GM18907 (cell line): ENCODE results near the gene KLHL20.
"Not testable (repeated sequence)": the region's sequence is repeated elsewhere in the genome, so short reads cannot be mapped to it uniquely, and the experiment has no call there.

Source experiments
- ATAC-seq: cut with Tn5 transposase; IDR thresholded peaks from one replicate; pipeline ENCODE4 v1.9.1; 2021; ENCODE audit warnings: mild to moderate bottlenecking, moderate library complexity; ENCODE audit not compliant: unreplicated experiment

KLHL20 gene

GRCh38 chr1:173714759-173715537, at the start of gene KLHL20:
KLHL20 (plus strand) TSS chr1:173714981; CDS start chr1:173716044, 1,063 bp downstream.
- ATAC-seq: peak; percentile 95

GRCh38 chr1:173666646-173667045, 48.1 kb upstream of the KLHL20 start:
- ATAC-seq: no peak

- ATAC-seq: no peak
Observed at GRCh38 chr1:173669491-173669941, 45.3 kb upstream of the KLHL20 start, which contains the start of gene ANKRD45. ANKRD45 (minus strand) TSS chr1:173669851; CDS start chr1:173659418, 10,433 bp downstream.

GRCh38 chr1:173674496-173674895, 40.3 kb upstream of the KLHL20 start:
- not testable (repeated sequence) for ATAC-seq

- ATAC-seq: not testable (repeated sequence)
Observed at GRCh38 chr1:173680152-173680551, 34.6 kb upstream of the KLHL20 start.

GRCh38 chr1:173682184-173682583, 32.6 kb upstream of the KLHL20 start:
- no peak for ATAC-seq

- ATAC-seq: not testable (repeated sequence)
Observed at GRCh38 chr1:173683838-173684237, 30.9 kb upstream of the KLHL20 start.

GRCh38 chr1:173685121-173685520, 29.7 kb upstream of the KLHL20 start:
- ATAC-seq: not testable (repeated sequence)

- ATAC-seq: no peak
Observed at GRCh38 chr1:173688300-173688699, 26.5 kb upstream of the KLHL20 start.

- no peak for ATAC-seq
Observed at GRCh38 chr1:173693238-173693637, 21.5 kb upstream of the KLHL20 start.

GRCh38 chr1:173701299-173701698, 13.5 kb upstream of the KLHL20 start:
- not testable (repeated sequence) for ATAC-seq

- ATAC-seq: no peak
Observed at GRCh38 chr1:173702736-173703135, 12.0 kb upstream of the KLHL20 start.

- ATAC-seq: no peak
Observed at GRCh38 chr1:173705117-173705516, 9.7 kb upstream of the KLHL20 start.

GRCh38 chr1:173708787-173709186, 6.0 kb upstream of the KLHL20 start:
- ATAC-seq: no peak

- ATAC-seq: no peak
Observed at GRCh38 chr1:173714441-173714758, 381 bp upstream of the KLHL20 start.

GRCh38 chr1:173715538-173715844, 710 bp downstream of the KLHL20 start:
- ATAC-seq: no peak

- no peak for ATAC-seq
Observed at GRCh38 chr1:173717238-173717637, 2.5 kb downstream of the KLHL20 start.

GRCh38 chr1:173731331-173731730, 16.6 kb downstream of the KLHL20 start:
- not testable (repeated sequence) for ATAC-seq

GRCh38 chr1:173733912-173734311, 19.1 kb downstream of the KLHL20 start:
- no peak for ATAC-seq

GRCh38 chr1:173736104-173736503, 21.3 kb downstream of the KLHL20 start:
- ATAC-seq: not testable (repeated sequence)

- ATAC-seq: no peak
Observed at GRCh38 chr1:173742203-173742886, 27.6 kb downstream of the KLHL20 start.

- ATAC-seq: no peak
Observed at GRCh38 chr1:173744651-173745050, 29.9 kb downstream of the KLHL20 start.
